ENCODE measurements around the gene OBSCN. TPM values are rescaled to one million over a fixed set of nuclear protein-coding genes. Genes with fewer than 3 reads are reported as not detected.

The OBSCN gene
- total RNA-seq, 2 donors from 2014 or later, result 34.3 to 45.2 TPM

DNA sequence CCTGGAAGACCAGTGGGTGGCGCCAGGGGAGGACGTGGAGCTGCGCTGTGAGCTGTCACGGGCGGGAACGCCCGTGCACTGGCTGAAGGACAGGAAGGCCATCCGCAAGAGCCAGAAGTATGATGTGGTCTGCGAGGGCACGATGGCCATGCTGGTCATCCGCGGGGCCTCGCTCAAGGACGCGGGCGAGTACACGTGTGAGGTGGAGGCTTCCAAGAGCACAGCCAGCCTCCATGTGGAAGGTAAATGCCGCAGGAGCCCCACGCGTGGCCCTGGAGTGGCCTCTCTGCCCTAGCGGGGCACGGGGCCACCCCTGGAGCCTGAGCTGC is 75.2 kb downstream of the OBSCN start:
- intact Hi-C loops (cut with DNase I), result no loop called here
- DNase-seq (ENCODE audit: low spot score), result no peak
- H3K27me3 ChIP-seq (replicated peaks; ENCODE audit: insufficient read depth), result no peaks in the 10 kb centered on the region
- no peaks in the 10 kb centered on the region for H3K4me1 ChIP-seq (replicated peaks)
- no peaks in the 10 kb centered on the region for H3K36me3 ChIP-seq
- no peaks in the 10 kb centered on the region for H3K9me3 ChIP-seq
- no peak overlapping the region for H3K4me3 ChIP-seq
- no peak for TF ChIP-seq POLR2A (IDR thresholded peaks at IDR 0.05)
- TF ChIP-seq, protein P1, sequence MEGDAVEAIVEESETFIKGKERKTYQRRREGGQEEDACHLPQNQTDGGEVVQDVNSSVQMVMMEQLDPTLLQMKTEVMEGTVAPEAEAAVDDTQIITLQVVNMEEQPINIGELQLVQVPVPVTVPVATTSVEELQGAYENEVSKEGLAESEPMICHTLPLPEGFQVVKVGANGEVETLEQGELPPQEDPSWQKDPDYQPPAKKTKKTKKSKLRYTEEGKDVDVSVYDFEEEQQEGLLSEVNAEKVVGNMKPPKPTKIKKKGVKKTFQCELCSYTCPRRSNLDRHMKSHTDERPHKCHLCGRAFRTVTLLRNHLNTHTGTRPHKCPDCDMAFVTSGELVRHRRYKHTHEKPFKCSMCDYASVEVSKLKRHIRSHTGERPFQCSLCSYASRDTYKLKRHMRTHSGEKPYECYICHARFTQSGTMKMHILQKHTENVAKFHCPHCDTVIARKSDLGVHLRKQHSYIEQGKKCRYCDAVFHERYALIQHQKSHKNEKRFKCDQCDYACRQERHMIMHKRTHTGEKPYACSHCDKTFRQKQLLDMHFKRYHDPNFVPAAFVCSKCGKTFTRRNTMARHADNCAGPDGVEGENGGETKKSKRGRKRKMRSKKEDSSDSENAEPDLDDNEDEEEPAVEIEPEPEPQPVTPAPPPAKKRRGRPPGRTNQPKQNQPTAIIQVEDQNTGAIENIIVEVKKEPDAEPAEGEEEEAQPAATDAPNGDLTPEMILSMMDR (IDR thresholded peaks at IDR 0.05), result no peak
- TF ChIP-seq POLR2AphosphoS5 (IDR thresholded peaks at IDR 0.05), result no peak
- no peak overlapping the region for H3K27ac ChIP-seq
- 86% methylated on average over 22 of the region's 22 CpGs for WGBS

DNA sequence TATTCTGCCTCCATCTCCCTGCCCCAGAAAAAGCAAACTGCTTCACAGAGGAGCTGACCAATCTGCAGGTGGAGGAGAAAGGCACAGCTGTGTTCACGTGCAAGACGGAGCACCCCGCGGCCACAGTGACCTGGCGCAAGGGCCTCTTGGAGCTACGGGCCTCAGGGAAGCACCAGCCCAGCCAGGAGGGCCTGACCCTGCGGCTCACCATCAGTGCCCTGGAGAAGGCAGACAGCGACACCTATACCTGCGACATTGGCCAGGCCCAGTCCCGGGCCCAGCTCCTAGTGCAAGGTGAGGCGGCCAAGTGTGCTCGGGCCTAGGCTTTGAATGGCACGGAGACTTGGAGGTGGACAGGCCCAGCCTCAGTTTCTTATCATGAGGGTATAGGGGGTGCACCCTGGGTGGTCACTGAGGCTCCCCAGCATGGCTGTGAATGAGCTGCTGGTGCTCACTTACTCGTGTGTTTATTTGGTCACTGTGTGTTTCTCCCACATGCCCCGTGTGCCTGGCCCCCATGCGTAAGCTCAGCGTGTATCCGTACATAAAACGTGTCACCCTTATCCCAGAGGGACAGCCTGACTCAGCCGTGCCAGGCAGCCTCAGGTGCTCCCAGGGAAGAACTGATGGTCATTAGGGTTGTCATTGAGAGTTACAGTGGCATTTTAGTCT is 75.8 kb downstream of the OBSCN start:
- Histone ChIP-seq H3K27ac (no peak overlapping the region), H3K9me3 (no peaks in the 10 kb centered on the region), H3K4me3 (no peak overlapping the region), H3K36me3 (no peaks in the 10 kb centered on the region), H3K27me3 (replicated peaks; ENCODE audit: insufficient read depth) (no peaks in the 10 kb centered on the region), H3K4me1 (replicated peaks) (no peaks in the 10 kb centered on the region)
- intact Hi-C loops (cut with DNase I), result no loop called here
- TF ChIP-seq, protein P1 (IDR thresholded peaks at IDR 0.05), result no peak
- TF ChIP-seq POLR2AphosphoS5 (IDR thresholded peaks at IDR 0.05) (no peak), POLR2A (IDR thresholded peaks at IDR 0.05) (no peak)
- DNase-seq (ENCODE audit: low spot score), result no peak
- WGBS, result 85% methylated on average over 20 of the region's 20 CpGs

DNA sequence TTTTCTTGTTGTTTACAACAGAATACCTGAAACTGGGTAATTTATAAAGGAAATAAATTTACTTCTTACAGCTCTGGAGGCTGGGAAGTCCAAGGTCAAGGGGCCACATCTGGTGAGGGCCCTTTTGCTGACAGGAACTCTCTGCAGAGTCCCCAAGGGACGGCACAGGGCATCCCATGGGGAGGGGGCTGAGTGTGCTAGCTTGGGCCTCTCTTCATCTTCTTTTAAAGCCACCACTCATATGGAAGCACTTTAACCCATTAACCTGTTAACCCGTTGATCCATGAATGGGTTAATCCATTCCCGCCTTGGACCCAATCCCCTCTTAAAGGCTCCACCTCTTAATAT is 76.3 kb downstream of the OBSCN start:
- Histone ChIP-seq H3K4me1 (replicated peaks) (no peaks in the 10 kb centered on the region), H3K9me3 (no peaks in the 10 kb centered on the region), H3K27ac (no peak overlapping the region), H3K27me3 (replicated peaks; ENCODE audit: insufficient read depth) (no peaks in the 10 kb centered on the region), H3K4me3 (no peak overlapping the region), H3K36me3 (no peaks in the 10 kb centered on the region)
- no peak for DNase-seq (ENCODE audit: low spot score)
- TF ChIP-seq, protein P1 (IDR thresholded peaks at IDR 0.05), result no peak
- no peak for TF ChIP-seq POLR2A (IDR thresholded peaks at IDR 0.05)
- TF ChIP-seq POLR2AphosphoS5 (IDR thresholded peaks at IDR 0.05), result no peak
- intact Hi-C loops (cut with DNase I), result no loop called here
- WGBS, result 66% methylated on average over 3 of the region's 3 CpGs

- WGBS, result 81% methylated on average over 6 of the region's 6 CpGs
- TF ChIP-seq, protein P1 (IDR thresholded peaks at IDR 0.05), result no peak
- TF ChIP-seq POLR2AphosphoS5 (IDR thresholded peaks at IDR 0.05) (no peak), POLR2A (IDR thresholded peaks at IDR 0.05) (no peak)
- no peak overlapping the region for H3K4me3 ChIP-seq
- DNase-seq (ENCODE audit: low spot score), result no peak
- no peaks in the 10 kb centered on the region for H3K36me3 ChIP-seq
- no peaks in the 10 kb centered on the region for H3K27me3 ChIP-seq (replicated peaks; ENCODE audit: insufficient read depth)
- intact Hi-C loops (cut with DNase I), result no loop called here
- no peaks in the 10 kb centered on the region for H3K4me1 ChIP-seq (replicated peaks)
- no peak overlapping the region for H3K27ac ChIP-seq
- H3K9me3 ChIP-seq, result no peaks in the 10 kb centered on the region
Observed at GRCh38 chr1:228284521-228284920, 76.7 kb downstream of the OBSCN start.

- intact Hi-C loops (cut with DNase I), result no loop called here
- WGBS, result 95% methylated on average over 26 of the region's 26 CpGs
- TF ChIP-seq POLR2A (IDR thresholded peaks at IDR 0.05), result no peak
- TF ChIP-seq POLR2AphosphoS5 (IDR thresholded peaks at IDR 0.05), result no peak
- TF ChIP-seq, protein P1 (IDR thresholded peaks at IDR 0.05), result no peak
- Histone ChIP-seq H3K27ac (no peak overlapping the region), H3K9me3 (no peaks in the 10 kb centered on the region), H3K4me1 (replicated peaks) (no peaks in the 10 kb centered on the region), H3K4me3 (no peak overlapping the region), H3K27me3 (replicated peaks; ENCODE audit: insufficient read depth) (no peaks in the 10 kb centered on the region), H3K36me3 (no peaks in the 10 kb centered on the region)
- no peak for DNase-seq (ENCODE audit: low spot score)
Observed at GRCh38 chr1:228285661-228286504, 78.0 kb downstream of the OBSCN start.

All from prostate gland (tissue), 2 donors.